Activated B cell treated with CpG ODN at 0.5 μM for 24 hours (primary cell): ENCODE data around the gene FBXW8. TPM values are rescaled to one million over a fixed set of nuclear protein-coding genes. Genes with fewer than 3 reads are reported as not detected.

Source experiments
- ATAC-seq: fragments of 200-7000 bp; cut with Tn5 transposase; one replicate; pipeline ENCODE4 v1.10.0; 2021; ENCODE audit warnings: low read depth, mild to moderate bottlenecking, moderate library complexity
- CTCF ChIA-PET: fragments of 350-600 bp; sonication (Branson Sonifier 250); formaldehyde crosslinking; loops from one replicate; lab custom pipeline; 2021; ENCODE audit warnings: antibody characterized with exemption; lab: Charles Lee
- POLR2A ChIA-PET: fragments of 350-600 bp; sonication (Branson Sonifier 250); formaldehyde crosslinking; loops from one replicate; lab custom pipeline; 2021; ENCODE audit warnings: antibody characterized with exemption; lab: Charles Lee
- DNase-seq: peaks from one replicate; pipeline ENCODE4 v3.0.0; 2022
- H3K27ac Mint-ChIP-seq: one replicate; pipeline ENCODE4 v1.8.0; 2020; ENCODE audit warnings: mixed read lengths
- H3K27me3 Mint-ChIP-seq: one replicate; pipeline ENCODE4 v1.8.0; 2021; ENCODE audit warnings: mixed read lengths
- H3K36me3 Mint-ChIP-seq: one replicate; pipeline ENCODE4 v1.8.0; 2021; ENCODE audit warnings: low read depth, mixed read lengths
- H3K4me1 Mint-ChIP-seq: one replicate; pipeline ENCODE4 v1.8.0; 2021; ENCODE audit warnings: mixed read lengths
- H3K4me3 Mint-ChIP-seq: one replicate; pipeline ENCODE4 v1.8.0; 2020; ENCODE audit warnings: mild to moderate bottlenecking, mixed read lengths
- H3K9me3 Mint-ChIP-seq: one replicate; pipeline ENCODE4 v1.8.0; 2020; ENCODE audit warnings: mixed read lengths
- CTCF ChIP-seq: fragments of 200-600 bp; IDR thresholded peaks from one replicate; pipeline ENCODE4 v1.8.0; 2022; ENCODE audit warnings: antibody characterized with exemption, mild to moderate bottlenecking
- intact Hi-C: fragments of 100-400 bp; cut with micrococcal nuclease; formaldehyde crosslinking; loops from one replicate; pipeline ENCODE4 v1.15.1; 2024
- total RNA-seq: library from RNA; stranded (reverse); gene quantifications from 2 replicates; pipeline ENCODE4 v1.2.3, GENCODE V29; 2022

Gene FBXW8
- total RNA-seq, 1 donor from 2014 or later: 17.6 TPM

GRCh38 chr12:116943419-116944372 is 32.9 kb downstream of the FBXW8 start:
- TF ChIP-seq CTCF: no peak
- no peak overlapping the region for H3K27ac Mint-ChIP-seq
- ChIA-PET POLR2A (no interaction called here), CTCF (no interaction called here)
- intact Hi-C loops: no loop called here
- ATAC-seq: no peak
- H3K27me3 Mint-ChIP-seq: no peaks in the 10 kb centered on the region
- peaks cover 67% of the 10 kb centered on the region for H3K36me3 Mint-ChIP-seq
- H3K9me3 Mint-ChIP-seq: peaks cover 3% of the 10 kb centered on the region
- H3K4me3 Mint-ChIP-seq: no peak overlapping the region
- no peak for DNase-seq
- H3K4me1 Mint-ChIP-seq: peaks cover 3% of the 10 kb centered on the region

GRCh38 chr12:116945886-116946550 is 35.3 kb downstream of the FBXW8 start:
- no peak for TF ChIP-seq CTCF
- POLR2A ChIA-PET: interaction anchor here (0.6 kb wide), 1 partner anchor 802 kb away, joined by 3 read pairs; no protein-coding TSS in a partner anchor
- DNase-seq: no peak
- Mint-ChIP-seq H3K4me3 (no peak overlapping the region), H3K4me1 (no peaks in the 10 kb centered on the region), H3K9me3 (peaks cover 3% of the 10 kb centered on the region), H3K27ac (no peak overlapping the region), H3K36me3 (peaks cover 77% of the 10 kb centered on the region), H3K27me3 (no peaks in the 10 kb centered on the region)
- no peak for ATAC-seq
- CTCF ChIA-PET: no interaction called here
- intact Hi-C loops: no loop called here

GRCh38 chr12:116948298-116948697 is 37.5 kb downstream of the FBXW8 start:
- intact Hi-C loops: no loop called here
- Mint-ChIP-seq H3K27ac (no peak overlapping the region), H3K36me3 (peaks cover 71% of the 10 kb centered on the region), H3K4me3 (no peak overlapping the region), H3K4me1 (no peaks in the 10 kb centered on the region), H3K27me3 (no peaks in the 10 kb centered on the region), H3K9me3 (peaks cover under 1% of the 10 kb centered on the region)
- no peak for ATAC-seq
- CTCF ChIA-PET: no interaction called here
- no peak for DNase-seq
- no peak for TF ChIP-seq CTCF
- POLR2A ChIA-PET: no interaction called here

GRCh38 chr12:116950628-116951325 is 40.0 kb downstream of the FBXW8 start:
- no peak for DNase-seq
- Mint-ChIP-seq H3K4me3 (no peak overlapping the region), H3K27ac (no peak overlapping the region), H3K9me3 (no peaks in the 10 kb centered on the region), H3K36me3 (peaks cover 63% of the 10 kb centered on the region), H3K4me1 (no peaks in the 10 kb centered on the region), H3K27me3 (no peaks in the 10 kb centered on the region)
- ChIA-PET POLR2A (no interaction called here), CTCF (no interaction called here)
- intact Hi-C loops: no loop called here
- TF ChIP-seq CTCF: no peak
- ATAC-seq: no peak
